Stomach (tissue), 4 donors: ENCODE data around the gene MICALL2.

Source experiments
- CTCF ChIP-seq, 7 experiments: fragments of 450-650 bp in 4 of 7; fragments of 200-600 bp in 3 of 7; sonication (generic) in 3 of 7; IDR thresholded peaks; one replicate each; pipeline ENCODE4 v1.5.1; 2016 to 2019; ENCODE audit warnings: antibody characterized with exemption in 7 of 7, control low read depth in 2 of 7, mild to moderate bottlenecking in 1 of 7
- POLR2A ChIP-seq, 4 donors: fragments of 450-650 bp; IDR thresholded peaks; one replicate each; pipeline ENCODE4 v1.6.1; 2016; ENCODE audit warnings: antibody characterized with exemption in 4 of 4, control low read depth in 2 of 4, mild to moderate bottlenecking in 1 of 4, moderate library complexity in 1 of 4
- POLR2AphosphoS5 ChIP-seq, 3 donors: sonication (generic); formaldehyde crosslinking; IDR thresholded peaks; one replicate each; pipeline ENCODE4 v1.6.1; 2016; ENCODE audit warnings: antibody characterized with exemption in 3 of 3

GRCh38 chr7:1446620-1447032 lies 12.6 kb downstream of the MICALL2 start:
- TF ChIP-seq CTCF (IDR thresholded peaks at IDR 0.05) (no peak), POLR2AphosphoS5 (IDR thresholded peaks at IDR 0.05) (no peak), POLR2A (IDR thresholded peaks at IDR 0.05) (no peak)
